NK-92 treated with Interleukin-12 subunit alpha and Interleukin-12 subunit beta, amount 100 ng/mL, for 24 hours (cell line): Measurements from ENCODE around the gene MACF1.

Experiments used
- DNase-seq: peaks from one replicate; lab custom pipeline; 2025; lab: John Stamatoyannopoulos, UW

The MACF1 gene

DNA sequence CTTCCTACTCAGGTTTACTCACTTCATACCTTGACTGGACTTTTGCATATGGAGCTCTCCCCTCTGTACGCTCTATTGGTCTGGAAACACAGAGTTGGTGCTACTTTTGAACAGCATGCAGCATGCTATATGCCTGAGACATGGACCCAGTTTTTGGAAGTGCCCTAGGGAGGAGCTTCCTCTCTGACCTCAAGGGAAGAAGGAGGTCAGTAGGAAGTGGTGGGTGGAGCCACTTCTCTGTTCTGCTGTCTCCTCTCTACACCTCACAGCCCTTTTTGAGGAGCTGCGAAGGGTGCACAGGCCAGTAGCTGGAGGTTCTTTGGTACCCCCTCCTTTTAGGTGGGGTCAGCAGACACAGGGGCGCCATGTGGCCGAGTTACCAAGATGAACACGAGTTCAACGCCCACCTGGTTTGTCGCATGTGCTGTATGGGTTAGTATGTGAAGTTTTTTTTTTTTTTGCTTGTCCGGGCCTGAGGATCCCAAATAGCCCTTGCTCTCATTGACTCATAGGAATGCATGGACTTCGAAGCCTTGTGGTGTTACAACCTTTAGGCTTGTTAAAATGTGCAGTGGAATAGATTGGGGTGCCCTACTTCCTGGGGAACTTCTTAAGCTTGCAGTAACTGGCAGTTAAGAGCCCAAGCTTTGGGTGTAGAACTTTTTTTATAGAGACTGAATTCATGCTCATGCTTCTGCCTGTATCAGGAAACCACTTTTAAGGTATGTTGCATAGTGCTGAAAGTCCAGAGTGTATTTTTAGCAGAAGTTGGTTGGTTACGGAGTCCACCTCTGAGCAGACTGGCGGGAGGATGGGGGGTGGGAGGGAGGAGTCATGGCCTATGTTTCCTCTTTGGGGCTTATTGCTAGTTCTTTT, 10.7 kb downstream of the MACF1 start:
- peak; percentile 43 for DNase-seq

DNA sequence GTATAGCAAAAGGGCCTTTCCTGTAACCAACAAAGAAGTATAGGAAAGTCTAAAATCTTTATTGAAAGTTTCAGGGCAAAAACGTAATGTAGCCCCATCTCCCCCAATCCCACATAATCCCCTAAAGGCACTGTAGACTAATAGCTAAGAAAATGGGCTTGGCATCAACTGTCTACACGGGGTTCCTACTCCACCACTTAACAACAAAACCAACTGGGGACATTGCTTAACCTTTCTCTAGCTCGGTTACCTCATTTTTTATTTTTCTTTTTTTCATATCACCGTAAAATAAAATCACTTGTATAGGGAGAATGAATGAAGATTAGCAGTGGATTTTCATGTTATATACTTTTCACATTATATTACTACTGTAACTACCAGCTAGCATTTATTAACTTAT, 12.3 kb downstream of the MACF1 start:
- no peak for DNase-seq

DNA sequence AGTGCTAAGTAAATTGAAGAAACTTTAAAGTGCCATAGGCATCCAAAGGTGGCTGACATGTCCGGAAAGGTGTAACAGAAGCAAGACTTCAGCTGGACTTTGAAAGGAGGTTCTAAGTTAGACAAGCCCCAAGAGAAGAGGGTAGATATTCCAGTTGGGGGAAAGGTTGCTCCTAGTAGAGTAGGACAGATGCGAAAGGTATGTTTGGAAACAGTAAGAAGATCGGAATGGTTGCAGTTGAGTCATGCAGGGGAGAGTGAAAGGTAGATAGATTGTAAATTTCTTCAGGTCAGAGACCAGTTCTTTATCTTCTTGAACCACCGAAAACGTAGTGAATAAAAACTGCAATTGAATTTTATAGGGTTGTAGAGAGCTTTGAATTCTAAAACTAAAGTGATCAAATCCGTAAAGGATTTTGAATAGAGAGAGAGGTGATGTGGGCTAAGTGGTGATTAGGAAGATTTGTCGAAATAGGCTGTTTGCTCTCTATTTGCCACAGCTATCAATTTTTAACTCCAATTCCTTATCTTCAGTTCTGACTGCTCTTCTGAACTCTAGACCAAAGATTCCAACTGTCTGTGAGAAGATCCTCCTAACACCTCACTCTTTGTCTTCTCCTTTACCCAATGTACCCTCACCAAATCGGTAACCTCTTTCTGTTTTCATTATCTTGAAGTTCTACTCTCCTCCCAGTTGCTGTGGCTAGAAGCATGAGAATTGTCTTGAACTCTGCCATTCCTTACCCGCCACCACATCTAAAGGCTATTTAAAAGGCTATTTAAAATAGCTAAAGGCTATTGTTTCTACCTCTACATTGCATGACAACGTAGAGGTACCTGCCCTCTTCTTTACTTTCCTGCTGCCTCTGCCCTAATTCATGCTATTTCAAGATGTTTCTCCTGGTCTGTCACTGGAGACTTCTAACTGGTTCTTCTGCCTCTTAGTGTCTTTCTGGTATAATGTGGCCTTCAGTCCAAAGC, 16.7 kb downstream of the MACF1 start:
- DNase-seq, result no peak

DNA sequence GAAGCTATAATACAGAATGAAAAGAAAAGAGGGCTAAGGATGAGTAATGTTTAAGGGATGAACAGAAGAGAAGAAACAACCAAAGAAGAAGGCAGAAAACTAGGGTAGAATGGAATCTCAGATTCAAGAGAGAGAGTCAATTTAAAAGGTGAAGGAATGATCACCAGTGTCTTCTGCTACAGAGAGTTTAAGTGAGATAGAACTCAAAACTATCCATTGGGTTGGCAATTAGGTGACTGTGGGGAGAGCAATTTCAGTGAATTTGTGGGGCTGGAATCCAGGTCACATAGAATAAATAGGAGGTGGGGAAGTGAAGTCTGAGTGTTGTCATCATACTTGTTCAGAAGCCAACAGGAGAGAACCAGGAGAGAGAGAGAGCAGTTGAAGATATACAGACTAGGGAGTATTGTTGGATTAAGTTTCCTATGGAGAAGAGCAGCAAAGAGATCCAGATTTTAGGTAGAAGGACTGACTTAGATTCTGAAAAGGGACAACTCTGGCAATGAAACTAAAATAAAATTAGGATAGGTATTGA, 19.9 kb downstream of the MACF1 start:
- DNase-seq, result no peak

GRCh38 chr1:39226836-39227235, 22.3 kb downstream of the MACF1 start:
- DNase-seq, result no peak

GRCh38 chr1:39228252-39228651, 23.8 kb downstream of the MACF1 start:
- DNase-seq, result no peak

DNA sequence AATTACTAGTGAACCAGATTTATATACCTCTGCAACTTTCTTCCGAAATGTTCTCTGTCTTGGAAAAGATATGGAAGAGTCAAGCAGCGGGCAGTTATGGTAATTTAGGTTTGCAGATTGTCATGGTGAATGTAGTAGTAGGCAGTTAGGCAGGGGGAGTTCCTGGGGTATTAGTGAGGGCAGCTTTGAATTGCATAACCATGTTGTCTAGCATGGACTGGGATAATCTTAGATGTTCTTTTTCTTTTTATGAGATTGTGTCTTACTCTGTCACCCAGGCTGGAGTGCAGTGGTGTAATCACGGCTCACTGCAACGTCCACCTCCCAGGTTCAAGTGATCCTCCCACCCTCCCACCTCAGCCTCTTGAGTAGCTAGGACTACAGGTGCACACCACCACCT, 25.0 kb downstream of the MACF1 start:
- DNase-seq, result no peak

- no peak for DNase-seq
Observed at GRCh38 chr1:39230261-39231190, 26.0 kb downstream of the MACF1 start.

GRCh38 chr1:39236971-39237370, 32.5 kb downstream of the MACF1 start:
- no peak for DNase-seq

- no peak for DNase-seq
Observed at GRCh38 chr1:39238476-39238875, 34.0 kb downstream of the MACF1 start.

GRCh38 chr1:39239968-39240367, 35.5 kb downstream of the MACF1 start:
- DNase-seq, result no peak

GRCh38 chr1:39243302-39243701, 38.8 kb downstream of the MACF1 start:
- no peak for DNase-seq

- no peak for DNase-seq
Observed at GRCh38 chr1:39250460-39251240, 46.2 kb downstream of the MACF1 start.

DNA sequence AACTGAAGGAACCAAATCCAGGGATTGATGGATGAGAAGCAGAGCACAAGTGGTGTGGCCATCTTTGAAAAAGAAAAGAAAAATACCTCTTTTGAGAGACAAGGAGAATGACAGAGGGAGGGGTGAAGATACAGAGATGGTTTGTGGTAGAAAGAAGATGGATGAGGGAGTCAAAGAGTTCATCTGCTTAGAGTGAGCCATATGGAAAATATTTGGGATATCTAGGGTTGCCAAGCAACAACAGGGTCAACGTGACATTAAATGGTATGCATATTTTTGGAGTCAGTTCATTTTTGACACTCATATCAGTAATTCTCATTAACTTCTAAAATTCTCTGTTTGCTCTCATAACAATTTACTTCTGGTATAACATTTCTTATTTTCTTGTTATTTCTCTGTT, 50.7 kb downstream of the MACF1 start:
- no peak for DNase-seq

GRCh38 chr1:39258146-39258924, 53.8 kb downstream of the MACF1 start:
- no peak for DNase-seq

- DNase-seq, result no peak
Observed at GRCh38 chr1:39258925-39259244, 54.4 kb downstream of the MACF1 start.

GRCh38 chr1:39261712-39262221, 57.3 kb downstream of the MACF1 start:
- DNase-seq, result no peak

DNA sequence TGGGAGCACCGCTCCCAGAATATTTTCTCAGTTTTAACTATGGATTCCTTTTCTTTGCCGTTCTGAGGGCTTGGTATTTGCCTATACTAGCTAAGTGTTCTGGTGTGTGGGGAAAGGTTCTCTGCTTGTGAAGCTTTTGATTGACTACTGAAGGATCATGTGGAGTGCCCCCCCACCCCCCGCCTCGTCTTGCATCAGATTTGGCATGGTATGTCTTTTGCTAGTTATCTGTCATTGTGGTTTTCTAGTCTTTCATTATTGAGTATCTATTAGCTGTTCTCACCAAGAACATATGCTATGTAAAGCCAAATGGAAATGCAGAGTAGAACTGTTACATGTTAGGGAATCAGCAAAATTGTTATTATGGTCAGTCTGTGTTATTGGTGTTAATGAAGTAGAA, 58.3 kb downstream of the MACF1 start:
- no peak for DNase-seq

- DNase-seq, result no peak
Observed at GRCh38 chr1:39266269-39266668, 61.8 kb downstream of the MACF1 start.

DNA sequence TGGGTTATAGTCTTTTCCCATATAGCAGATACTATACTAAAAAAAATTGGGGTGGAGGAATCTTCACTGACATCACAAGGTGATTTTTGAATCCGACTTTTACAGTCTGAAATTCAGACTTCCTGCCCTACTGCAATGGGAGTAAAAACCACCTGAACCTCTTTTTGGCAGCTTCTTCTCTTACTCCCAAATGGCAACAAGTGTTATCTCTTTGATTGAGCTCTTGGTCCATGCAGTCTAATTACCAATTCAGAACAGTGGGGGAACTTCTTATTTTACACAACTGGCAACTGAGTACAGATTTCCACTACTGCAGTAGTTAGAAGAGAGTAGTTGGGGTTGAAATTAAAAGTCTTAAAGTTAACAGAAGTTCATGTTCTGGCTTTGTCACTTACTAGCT, 62.3 kb downstream of the MACF1 start:
- no peak for DNase-seq
